Measurements from ENCODE around the gene SCML1.

- TF ChIP-seq, protein P1, sequence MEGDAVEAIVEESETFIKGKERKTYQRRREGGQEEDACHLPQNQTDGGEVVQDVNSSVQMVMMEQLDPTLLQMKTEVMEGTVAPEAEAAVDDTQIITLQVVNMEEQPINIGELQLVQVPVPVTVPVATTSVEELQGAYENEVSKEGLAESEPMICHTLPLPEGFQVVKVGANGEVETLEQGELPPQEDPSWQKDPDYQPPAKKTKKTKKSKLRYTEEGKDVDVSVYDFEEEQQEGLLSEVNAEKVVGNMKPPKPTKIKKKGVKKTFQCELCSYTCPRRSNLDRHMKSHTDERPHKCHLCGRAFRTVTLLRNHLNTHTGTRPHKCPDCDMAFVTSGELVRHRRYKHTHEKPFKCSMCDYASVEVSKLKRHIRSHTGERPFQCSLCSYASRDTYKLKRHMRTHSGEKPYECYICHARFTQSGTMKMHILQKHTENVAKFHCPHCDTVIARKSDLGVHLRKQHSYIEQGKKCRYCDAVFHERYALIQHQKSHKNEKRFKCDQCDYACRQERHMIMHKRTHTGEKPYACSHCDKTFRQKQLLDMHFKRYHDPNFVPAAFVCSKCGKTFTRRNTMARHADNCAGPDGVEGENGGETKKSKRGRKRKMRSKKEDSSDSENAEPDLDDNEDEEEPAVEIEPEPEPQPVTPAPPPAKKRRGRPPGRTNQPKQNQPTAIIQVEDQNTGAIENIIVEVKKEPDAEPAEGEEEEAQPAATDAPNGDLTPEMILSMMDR (IDR thresholded peaks at IDR 0.05 in 2 of 3, conservative IDR thresholded peaks at IDR 0.05 in 1 of 3; ENCODE audit: control insufficient read depth in 2 of 3, extremely low read depth in 1 of 3, insufficient read depth in 1 of 3, low read depth in 3 of 3, low read length in 3 of 3) = no peak
- TF ChIP-seq POLR2AphosphoS5 (IDR thresholded peaks at IDR 0.05; ENCODE audit: low read length) = no peak
- no peak for TF ChIP-seq CEBPB (IDR thresholded peaks at IDR 0.05; ENCODE audit: borderline replicate concordance in 1 of 2, low read depth in 2 of 2, low read length in 2 of 2)
- TF ChIP-seq RBBP5 (conservative IDR thresholded peaks at IDR 0.05) = no peak
- TF ChIP-seq POLR2A (IDR thresholded peaks at IDR 0.05; ENCODE audit: low read depth, low read length) = no peak
- TF ChIP-seq BHLHE40 (IDR thresholded peaks at IDR 0.05; ENCODE audit: borderline replicate concordance in 1 of 2, low read depth in 2 of 2, low read length in 1 of 2) = no peak
Measured at GRCh38 chrX:17787557-17787956, 50.3 kb downstream of the SCML1 start.
